ENCODE data around the gene GARRE1. TPM values are rescaled to one million over a fixed set of nuclear protein-coding genes. Genes with fewer than 3 reads are reported as not detected.
"Not testable (repeated sequence)": the region's sequence is repeated elsewhere in the genome, so short reads cannot be mapped to it uniquely, and the experiment has no call there.

The GARRE1 gene
- total RNA-seq, 1 experiment from 2014 or later: 6.1 TPM

- intact Hi-C loops (cut with micrococcal nuclease): no loop called here
- BruUV-seq (replicated peaks): no TSS peak
- CTCF ChIA-PET: no interaction called here
Measured at GRCh38 chr19:34214040-34214439, 40.3 kb upstream of the GARRE1 start.

GRCh38 chr19:34215006-34215665 is 39.2 kb upstream of the GARRE1 start:
- ChIA-PET CTCF (no interaction called here), POLR2A (ENCODE audit: unreplicated experiment) (no interaction called here)
- Histone ChIP-seq H3K4me1 (ENCODE audit: insufficient read depth, low read length) (peaks cover 16% of the 10 kb centered on the region), H3K9ac (ENCODE audit: low read length) (no peak overlapping the region), H3K4me3 (ENCODE audit: low read length) (no peak overlapping the region), H2AFZ (ENCODE audit: low read length) (no peak overlapping the region), H4K20me1 (ENCODE audit: low read length) (peaks cover 15% of the 10 kb centered on the region; the same call in 1 of the 2 replicates), H3F3A (ENCODE audit: low read length, unreplicated experiment) (peaks cover 3% of the 10 kb centered on the region), H3K79me2 (ENCODE audit: low read length) (0 out of 2 replicates have a peak, but pooled peaks cover 9% of the 10 kb centered on the region), H3K36me3 (ENCODE audit: low read depth, low read length) (peaks cover 3% of the 10 kb centered on the region; the same call in 1 of the 2 replicates), H3K27me3 (ENCODE audit: low read length) (no peaks in the 10 kb centered on the region), H3K9me3 (ENCODE audit: low read length) (no peaks in the 10 kb centered on the region), H3K9me2 (replicated peaks; ENCODE audit: low read length) (no peaks in the 10 kb centered on the region), H3K27ac (ENCODE audit: low read length) (no peak overlapping the region), H3K4me2 (ENCODE audit: low read length) (no peak overlapping the region)
- BruUV-seq (replicated peaks): no TSS peak
- TF ChIP-seq EZH2 (IDR thresholded peaks at IDR 0.05; ENCODE audit: low read length, unreplicated experiment) (no peak), EZH2phosphoT487 (IDR thresholded peaks at IDR 0.05; ENCODE audit: borderline replicate concordance, low read length) (no peak)
- TF ChIP-seq, protein P1, sequence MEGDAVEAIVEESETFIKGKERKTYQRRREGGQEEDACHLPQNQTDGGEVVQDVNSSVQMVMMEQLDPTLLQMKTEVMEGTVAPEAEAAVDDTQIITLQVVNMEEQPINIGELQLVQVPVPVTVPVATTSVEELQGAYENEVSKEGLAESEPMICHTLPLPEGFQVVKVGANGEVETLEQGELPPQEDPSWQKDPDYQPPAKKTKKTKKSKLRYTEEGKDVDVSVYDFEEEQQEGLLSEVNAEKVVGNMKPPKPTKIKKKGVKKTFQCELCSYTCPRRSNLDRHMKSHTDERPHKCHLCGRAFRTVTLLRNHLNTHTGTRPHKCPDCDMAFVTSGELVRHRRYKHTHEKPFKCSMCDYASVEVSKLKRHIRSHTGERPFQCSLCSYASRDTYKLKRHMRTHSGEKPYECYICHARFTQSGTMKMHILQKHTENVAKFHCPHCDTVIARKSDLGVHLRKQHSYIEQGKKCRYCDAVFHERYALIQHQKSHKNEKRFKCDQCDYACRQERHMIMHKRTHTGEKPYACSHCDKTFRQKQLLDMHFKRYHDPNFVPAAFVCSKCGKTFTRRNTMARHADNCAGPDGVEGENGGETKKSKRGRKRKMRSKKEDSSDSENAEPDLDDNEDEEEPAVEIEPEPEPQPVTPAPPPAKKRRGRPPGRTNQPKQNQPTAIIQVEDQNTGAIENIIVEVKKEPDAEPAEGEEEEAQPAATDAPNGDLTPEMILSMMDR (conservative IDR thresholded peaks at IDR 0.05; ENCODE audit: low read depth, low read length): no peak
- DNase-seq: no peak
- ATAC-seq: no peak
- intact Hi-C loops (cut with micrococcal nuclease): no loop called here

More at GRCh38 chr19:34214040-34214439, 40.3 kb upstream of the GARRE1 start:
- Histone ChIP-seq H4K20me1 (ENCODE audit: low read length) (peaks cover 8% of the 10 kb centered on the region; the same call in 1 of the 2 replicates), H3F3A (ENCODE audit: low read length, unreplicated experiment) (peaks cover 3% of the 10 kb centered on the region), H3K4me1 (ENCODE audit: insufficient read depth, low read length) (peaks cover 16% of the 10 kb centered on the region), H3K36me3 (ENCODE audit: low read depth, low read length) (peaks cover 3% of the 10 kb centered on the region; the same call in 1 of the 2 replicates), H3K9ac (ENCODE audit: low read length) (no peak overlapping the region), H3K4me3 (ENCODE audit: low read length) (no peak overlapping the region), H2AFZ (ENCODE audit: low read length) (no peak overlapping the region), H3K27me3 (ENCODE audit: low read length) (no peaks in the 10 kb centered on the region), H3K9me2 (replicated peaks; ENCODE audit: low read length) (no peaks in the 10 kb centered on the region), H3K9me3 (ENCODE audit: low read length) (no peaks in the 10 kb centered on the region), H3K4me2 (ENCODE audit: low read length) (no peak overlapping the region), H3K27ac (ENCODE audit: low read length) (no peak overlapping the region), H3K79me2 (ENCODE audit: low read length) (no peaks in the 10 kb centered on the region)
- DNase-seq (no peak), ATAC-seq (no peak)
- TF ChIP-seq, protein P1 (conservative IDR thresholded peaks at IDR 0.05; ENCODE audit: low read depth, low read length): no peak
- no peak for TF ChIP-seq EZH2phosphoT487 (IDR thresholded peaks at IDR 0.05; ENCODE audit: borderline replicate concordance, low read length)
- no peak for TF ChIP-seq EZH2 (IDR thresholded peaks at IDR 0.05; ENCODE audit: low read length, unreplicated experiment)
- POLR2A ChIA-PET (ENCODE audit: unreplicated experiment): no interaction called here

DNA sequence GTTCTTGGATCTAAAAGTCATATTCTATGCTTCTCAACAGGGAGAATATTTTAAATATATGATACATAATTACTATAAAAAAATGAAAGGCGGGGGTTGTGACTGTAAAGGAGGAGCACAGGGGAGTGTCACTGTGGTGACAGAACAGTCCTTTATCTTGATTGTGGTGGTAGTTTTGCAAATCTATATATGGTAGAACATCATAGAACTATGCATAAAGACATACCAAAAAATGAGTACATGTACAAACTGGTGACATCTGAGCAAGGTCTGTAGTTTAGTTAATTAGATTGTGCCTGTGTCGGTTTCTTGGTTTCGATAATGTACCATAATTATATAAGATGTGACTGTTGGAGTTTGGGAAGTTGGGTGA is 38.7 kb upstream of the GARRE1 start:
- no peak overlapping the region for H3K4me2 ChIP-seq (ENCODE audit: low read length)
- H3K27ac ChIP-seq (ENCODE audit: low read length): no peak overlapping the region
- POLR2A ChIA-PET (ENCODE audit: unreplicated experiment): no interaction called here
- no peaks in the 10 kb centered on the region for H3K9me2 ChIP-seq (replicated peaks; ENCODE audit: low read length)
- no peak overlapping the region for H2AFZ ChIP-seq (ENCODE audit: low read length)
- H3K27me3 ChIP-seq (ENCODE audit: low read length): no peaks in the 10 kb centered on the region
- CTCF ChIA-PET: no interaction called here
- no peak for TF ChIP-seq EZH2phosphoT487 (IDR thresholded peaks at IDR 0.05; ENCODE audit: borderline replicate concordance, low read length)
- TF ChIP-seq, protein P1 (conservative IDR thresholded peaks at IDR 0.05; ENCODE audit: low read depth, low read length): no peak
- TF ChIP-seq EZH2 (IDR thresholded peaks at IDR 0.05; ENCODE audit: low read length, unreplicated experiment): no peak
- intact Hi-C loops (cut with micrococcal nuclease): no loop called here
- no peak overlapping the region for H3K4me3 ChIP-seq (ENCODE audit: low read length)
- H3K4me1 ChIP-seq (ENCODE audit: insufficient read depth, low read length): peaks cover 16% of the 10 kb centered on the region
- H3K79me2 ChIP-seq (ENCODE audit: low read length): 0 out of 2 replicates have a peak, but pooled peaks cover 9% of the 10 kb centered on the region
- H3F3A ChIP-seq (ENCODE audit: low read length, unreplicated experiment): peaks cover 3% of the 10 kb centered on the region
- BruUV-seq (replicated peaks): no TSS peak
- H3K9ac ChIP-seq (ENCODE audit: low read length): no peak overlapping the region
- DNase-seq: no peak
- ATAC-seq: no peak
- H3K36me3 ChIP-seq (ENCODE audit: low read depth, low read length): peaks cover 2% of the 10 kb centered on the region; the same call in 1 of the 2 replicates
- H3K9me3 ChIP-seq (ENCODE audit: low read length): no peaks in the 10 kb centered on the region
- peaks cover 15% of the 10 kb centered on the region; the same call in 1 of the 2 replicates for H4K20me1 ChIP-seq (ENCODE audit: low read length)

DNA sequence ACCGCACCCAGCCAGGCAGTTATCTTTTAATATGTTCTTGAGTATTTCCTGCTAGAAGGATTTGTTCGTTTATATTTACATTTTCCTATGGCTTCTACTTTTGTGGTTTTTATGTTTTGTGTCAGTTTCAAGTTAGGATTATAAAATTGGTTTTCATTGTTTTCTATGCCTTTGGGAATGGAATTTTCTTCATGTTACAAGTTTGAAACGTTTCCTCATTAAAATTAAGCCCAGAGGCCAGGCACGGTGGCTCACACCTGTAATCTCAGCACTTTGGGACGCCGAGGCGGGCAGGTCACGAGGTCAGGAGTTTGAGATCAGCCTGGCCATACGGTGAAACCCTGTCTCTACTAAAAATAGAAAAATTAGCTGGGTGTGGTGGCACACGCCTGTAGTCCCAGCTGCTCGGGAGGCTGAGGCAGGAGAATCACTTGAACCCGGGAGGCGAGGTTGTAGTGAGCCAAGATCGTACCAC is 37.6 kb upstream of the GARRE1 start:
- H3K9me3 ChIP-seq (ENCODE audit: low read length); POLR2A ChIA-PET (ENCODE audit: unreplicated experiment); H2AFZ ChIP-seq (ENCODE audit: low read length); intact Hi-C loops (cut with micrococcal nuclease); H3F3A ChIP-seq (ENCODE audit: low read length, unreplicated experiment); H3K9me2 ChIP-seq (replicated peaks; ENCODE audit: low read length); H3K79me2 ChIP-seq (ENCODE audit: low read length); DNase-seq; ATAC-seq; H3K27me3 ChIP-seq (ENCODE audit: low read length); H3K9ac ChIP-seq (ENCODE audit: low read length); H3K36me3 ChIP-seq (ENCODE audit: low read depth, low read length); H3K4me3 ChIP-seq (ENCODE audit: low read length); BruUV-seq (replicated peaks); H3K4me2 ChIP-seq (ENCODE audit: low read length); H3K27ac ChIP-seq (ENCODE audit: low read length): not testable (repeated sequence)
- Histone ChIP-seq H3K4me1 (ENCODE audit: insufficient read depth, low read length) (peaks cover 16% of the 10 kb centered on the region), H4K20me1 (ENCODE audit: low read length) (peaks cover 15% of the 10 kb centered on the region; the same call in 1 of the 2 replicates)
- CTCF ChIA-PET: interaction anchor here (0.7 kb wide), 1 partner anchor 17 kb away, joined by 4 read pairs; no protein-coding TSS in a partner anchor
